ENCODE results near the gene MRPL58.
"Not testable (repeated sequence)": the region's sequence is repeated elsewhere in the genome, so short reads cannot be mapped to it uniquely, and the experiment has no call there.

MRPL58 gene

DNA sequence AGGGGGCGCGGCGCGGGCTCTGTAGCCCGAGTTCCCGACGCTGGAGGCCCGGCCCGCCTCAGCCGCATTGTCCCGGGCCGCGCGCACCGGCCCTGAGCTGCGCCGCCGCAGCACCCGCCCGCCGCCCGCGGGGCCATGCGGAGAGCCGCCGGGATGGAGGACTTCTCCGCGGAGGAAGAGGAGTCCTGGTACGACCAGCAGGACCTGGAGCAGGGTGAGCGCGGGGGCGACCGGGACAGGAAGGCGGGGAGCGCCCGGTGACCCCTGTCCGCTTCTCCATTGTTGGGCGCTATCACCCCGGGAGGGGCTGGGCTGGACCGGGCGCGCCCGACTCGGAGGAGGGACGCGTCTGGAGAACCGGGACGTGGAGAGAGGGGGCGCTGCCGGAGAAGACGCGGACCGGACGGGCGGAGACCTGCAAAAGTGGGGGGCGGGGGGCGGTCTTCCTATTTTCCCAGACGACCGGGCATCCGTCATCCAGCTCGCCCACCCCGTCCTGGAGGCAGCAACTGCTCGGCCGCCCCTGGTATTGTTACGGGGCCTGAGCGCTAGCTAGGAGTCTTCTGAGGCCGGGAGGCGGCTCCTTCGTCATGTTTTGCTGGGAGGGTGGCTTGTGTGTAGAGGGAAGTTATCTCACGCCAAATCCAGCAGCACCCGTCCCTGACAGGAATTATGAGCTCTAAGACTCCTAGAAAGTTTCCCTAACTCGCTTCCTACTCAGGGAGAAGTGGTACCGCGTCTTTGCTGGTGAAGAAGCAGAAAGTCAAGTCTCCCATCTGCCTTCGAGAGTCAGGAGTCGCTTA lies 24.4 kb upstream of the MRPL58 start:
- DNase-seq, result peak; percentile 95

GRCh38 chr17:74990581-74991105 lies 21.8 kb upstream of the MRPL58 start:
- DNase-seq, result no peak

DNA sequence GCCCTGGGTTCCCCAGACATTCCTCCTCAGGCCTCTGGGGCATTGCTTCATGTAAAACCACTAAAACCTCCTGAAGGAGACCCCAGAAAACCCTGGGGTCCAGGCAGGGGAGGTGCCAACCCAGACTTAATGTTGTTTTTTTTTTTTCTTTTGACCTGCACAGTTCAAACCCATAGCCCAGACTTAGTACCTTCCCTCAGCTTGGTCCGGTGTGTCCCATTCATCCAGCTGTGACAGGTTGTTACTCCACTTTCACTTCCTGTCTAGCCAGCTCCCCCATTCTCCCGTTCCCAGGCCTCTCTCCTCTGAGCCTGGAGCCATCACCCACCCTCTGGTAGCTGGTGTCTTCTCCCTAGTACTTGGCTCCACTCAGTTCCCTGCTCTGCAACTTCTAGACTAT lies 20.2 kb upstream of the MRPL58 start:
- no peak for DNase-seq

- no peak for DNase-seq
These were observed 18.0 kb upstream of the MRPL58 start for GRCh38 chr17:74994440-74994839.

DNA sequence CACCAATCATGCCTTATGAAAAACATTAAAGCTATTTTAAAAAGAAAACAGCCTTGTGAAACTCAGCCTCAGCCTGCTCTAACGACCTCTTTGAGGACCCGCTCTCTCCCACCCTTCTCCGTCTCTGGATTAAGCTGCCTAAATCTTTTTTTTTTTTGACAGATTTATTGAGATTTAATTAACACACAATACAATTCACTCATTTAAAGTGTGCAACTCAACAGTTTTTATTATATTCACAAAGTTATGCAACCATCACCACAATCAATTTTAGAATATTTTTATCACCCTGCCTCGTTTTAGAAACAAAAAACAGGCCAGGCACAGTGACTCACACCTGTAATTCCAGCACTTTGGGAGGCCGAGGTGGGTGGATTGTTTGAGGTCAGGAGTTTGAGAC lies 16.6 kb upstream of the MRPL58 start:
- no peak for DNase-seq

DNA sequence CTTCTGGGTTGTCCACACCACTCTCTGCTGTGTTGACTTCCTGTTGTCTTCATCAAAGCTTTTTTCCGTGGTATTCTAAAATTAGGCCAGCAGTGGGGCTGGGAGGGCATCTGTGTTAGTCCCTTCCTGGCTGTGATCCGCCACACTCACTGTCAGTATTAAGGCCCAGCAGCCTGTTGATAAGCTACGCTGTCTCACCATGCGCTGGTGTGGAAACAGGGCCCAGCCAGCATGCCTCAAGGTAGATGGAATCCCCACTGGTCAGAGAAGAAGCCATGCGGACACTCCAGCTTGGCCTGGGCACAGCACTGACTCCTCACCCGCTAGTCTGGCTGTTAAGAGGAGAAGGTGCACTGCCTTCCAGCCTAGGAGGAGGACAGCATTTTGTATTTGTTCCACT lies 13.7 kb upstream of the MRPL58 start:
- DNase-seq, result no peak

- no peak for DNase-seq
These were observed 12.9 kb upstream of the MRPL58 start for GRCh38 chr17:74999523-74999922.

DNA sequence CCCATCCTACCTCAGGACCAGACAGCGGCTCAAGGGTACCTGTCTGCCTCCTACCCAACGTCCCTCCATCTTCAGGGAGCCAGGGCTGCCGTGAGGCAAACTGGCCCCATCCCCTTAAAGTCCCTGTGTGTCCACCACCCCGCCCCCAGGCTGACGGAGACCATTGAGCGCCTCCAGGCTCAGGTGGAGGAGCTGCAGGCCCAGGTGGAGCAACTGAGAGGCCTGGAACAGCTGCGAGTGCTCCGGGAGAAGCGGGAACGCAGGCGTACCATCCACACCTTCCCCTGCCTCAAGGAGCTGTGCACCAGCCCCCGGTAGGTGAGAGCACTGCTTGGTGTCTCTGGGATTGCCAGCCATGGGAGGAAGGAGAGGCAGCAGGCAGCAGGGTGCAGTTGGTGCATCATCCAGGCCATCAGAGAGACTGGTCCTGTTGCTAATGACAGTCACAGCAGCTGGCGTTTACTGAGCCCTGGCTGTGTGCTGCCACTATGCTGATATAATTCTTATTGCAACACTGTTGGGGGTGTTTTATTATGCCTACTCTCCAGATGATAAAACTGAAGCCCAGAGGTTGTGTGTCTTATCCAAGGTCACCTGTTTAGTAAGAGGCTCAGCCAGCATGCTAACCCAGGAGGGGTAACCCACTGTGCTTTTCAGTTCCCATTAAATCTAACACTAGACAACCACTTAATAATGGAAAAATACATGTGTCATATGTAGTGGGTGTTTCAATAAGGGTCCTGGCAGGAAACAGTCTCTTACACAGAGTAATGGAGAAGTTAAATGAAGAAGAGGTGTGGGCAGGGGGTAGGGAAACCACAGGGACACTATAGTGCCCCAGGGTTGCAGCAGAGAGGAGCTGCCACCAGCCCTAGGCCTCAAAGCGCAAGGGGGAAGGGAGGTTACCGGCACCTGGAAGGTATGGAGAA lies 10.3 kb upstream of the MRPL58 start:
- no peak for DNase-seq

GRCh38 chr17:75003070-75003956 lies 9.2 kb upstream of the MRPL58 start:
- no peak for DNase-seq

DNA sequence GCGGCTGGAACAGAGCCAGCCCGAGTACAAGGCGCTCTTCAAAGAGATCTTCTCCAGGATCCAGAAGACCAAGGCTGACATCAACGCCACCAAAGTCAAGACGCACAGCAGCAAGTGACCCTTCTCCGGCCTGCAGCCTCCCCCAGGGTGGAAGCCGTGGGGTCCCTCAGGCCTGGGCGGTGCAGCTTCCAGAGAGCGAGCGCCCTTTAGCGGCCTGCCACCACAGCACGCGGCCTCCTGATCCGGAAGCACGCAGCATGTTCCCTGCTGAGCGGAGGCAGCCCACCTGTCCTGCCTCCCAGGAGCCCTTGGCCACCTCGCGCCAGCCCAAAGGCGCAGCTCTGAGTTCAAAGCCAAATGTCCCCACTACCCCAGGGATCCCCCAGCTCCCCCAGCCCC lies 8.5 kb upstream of the MRPL58 start:
- DNase-seq, result no peak

DNA sequence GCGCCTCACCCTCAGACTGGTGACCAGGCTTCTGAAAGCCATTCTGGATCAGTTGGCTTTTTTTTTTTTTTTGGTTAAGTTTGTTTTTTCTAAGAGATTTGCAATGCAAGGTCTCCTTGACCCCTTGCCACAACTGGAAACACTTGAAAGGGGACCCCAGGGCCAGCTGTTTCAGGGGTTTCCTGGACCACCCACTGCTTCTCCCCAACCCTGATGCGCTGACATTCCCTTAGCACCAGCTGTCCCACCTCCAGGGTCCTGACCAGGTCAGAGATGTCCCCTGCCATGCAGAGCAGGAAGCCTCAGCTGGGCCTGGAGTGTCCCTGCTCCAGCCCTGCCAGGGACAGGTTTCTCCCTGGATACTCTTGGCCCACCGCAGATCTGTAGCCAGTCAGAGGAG lies 8.1 kb upstream of the MRPL58 start:
- no peak for DNase-seq

DNA sequence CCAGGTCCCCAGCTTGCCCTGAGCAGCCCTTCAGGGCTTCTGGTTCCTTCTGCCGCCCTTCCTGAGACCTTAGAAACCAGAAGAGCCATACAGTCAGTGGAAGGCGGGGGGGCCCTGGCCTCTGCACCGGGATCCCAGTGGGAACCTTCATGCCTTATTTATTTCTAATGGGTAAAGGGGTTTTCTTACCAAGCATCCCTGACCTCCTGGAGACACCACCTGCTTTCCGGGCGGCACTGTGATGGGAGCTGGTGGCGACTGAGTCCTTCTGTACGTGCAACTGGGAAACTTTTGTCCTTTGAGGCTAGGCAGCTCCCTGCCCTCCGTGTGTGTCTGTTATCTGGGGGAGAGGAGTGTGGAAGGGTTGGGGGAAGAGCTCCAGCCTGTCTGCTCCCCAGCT lies 7.2 kb upstream of the MRPL58 start:
- no peak for DNase-seq

GRCh38 chr17:75006084-75006483 lies 6.4 kb upstream of the MRPL58 start:
- DNase-seq, result not testable (repeated sequence)

DNA sequence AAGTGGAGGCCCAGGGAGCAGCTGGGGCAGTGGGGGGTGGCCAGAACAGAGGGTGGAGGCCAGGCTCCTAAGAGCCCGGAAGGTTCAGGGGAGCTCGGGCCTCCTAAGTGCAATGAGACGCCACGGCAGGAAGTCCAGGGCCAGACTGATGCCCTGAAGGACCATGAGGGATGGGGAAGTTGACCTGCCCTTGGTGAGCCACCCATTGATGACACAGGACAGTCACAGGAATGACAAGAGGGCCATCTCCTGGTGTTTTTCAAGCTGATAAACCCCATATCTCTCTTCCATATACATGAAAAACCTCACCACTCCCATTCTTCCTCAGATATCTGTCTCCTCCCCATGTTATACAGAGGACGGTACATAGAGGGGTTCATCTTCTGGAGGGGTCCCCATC lies 5.8 kb upstream of the MRPL58 start:
- DNase-seq, result no peak

DNA sequence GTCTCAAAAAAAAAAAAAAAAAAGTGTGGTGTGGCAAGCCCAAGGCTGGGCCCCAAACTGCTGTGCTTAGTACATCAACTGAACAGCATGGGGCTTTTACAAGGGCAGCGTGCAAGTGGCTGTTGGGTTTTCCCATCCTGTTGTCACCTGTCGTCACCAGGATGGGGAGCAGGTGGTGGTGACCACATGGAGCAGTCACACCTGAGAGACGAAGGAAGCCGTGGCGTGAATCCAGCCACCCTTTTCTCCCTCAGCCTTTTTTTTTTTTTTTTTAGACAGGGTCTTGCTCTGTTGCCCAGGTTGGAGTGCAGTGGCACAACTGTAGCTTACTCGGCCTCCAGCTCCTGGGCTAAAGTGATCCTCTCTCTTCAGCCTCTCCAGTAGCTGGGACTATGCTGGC lies 4.1 kb upstream of the MRPL58 start:
- DNase-seq, result no peak

DNA sequence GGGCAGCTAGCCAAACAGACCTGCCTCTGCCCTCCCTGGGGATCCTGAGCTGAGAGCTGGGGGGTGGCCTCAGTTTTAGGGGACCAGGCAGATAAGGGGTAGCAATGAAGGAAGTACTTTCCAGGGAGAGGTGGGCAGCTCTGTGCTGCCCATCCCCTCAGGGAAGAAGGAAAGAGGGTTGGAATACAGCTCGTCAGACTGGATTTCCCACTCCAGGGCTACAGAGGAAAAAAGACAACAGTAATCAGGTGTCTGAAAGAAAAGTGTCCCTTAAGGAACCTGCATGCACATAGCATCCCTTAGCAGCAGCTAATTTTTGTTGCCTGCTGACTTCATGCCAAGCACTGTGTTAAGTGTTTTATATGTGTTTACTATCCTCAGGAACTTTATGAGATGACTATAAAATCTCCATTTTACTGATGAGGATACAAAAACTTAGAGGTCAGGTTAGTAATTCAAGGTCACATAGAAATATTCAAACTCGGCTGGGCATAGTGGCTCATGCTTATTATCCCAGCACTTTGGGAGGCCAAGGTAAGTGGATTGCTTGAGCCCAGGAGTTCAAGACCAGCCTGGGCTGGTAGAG lies 3.2 kb upstream of the MRPL58 start:
- no peak for DNase-seq

DNA sequence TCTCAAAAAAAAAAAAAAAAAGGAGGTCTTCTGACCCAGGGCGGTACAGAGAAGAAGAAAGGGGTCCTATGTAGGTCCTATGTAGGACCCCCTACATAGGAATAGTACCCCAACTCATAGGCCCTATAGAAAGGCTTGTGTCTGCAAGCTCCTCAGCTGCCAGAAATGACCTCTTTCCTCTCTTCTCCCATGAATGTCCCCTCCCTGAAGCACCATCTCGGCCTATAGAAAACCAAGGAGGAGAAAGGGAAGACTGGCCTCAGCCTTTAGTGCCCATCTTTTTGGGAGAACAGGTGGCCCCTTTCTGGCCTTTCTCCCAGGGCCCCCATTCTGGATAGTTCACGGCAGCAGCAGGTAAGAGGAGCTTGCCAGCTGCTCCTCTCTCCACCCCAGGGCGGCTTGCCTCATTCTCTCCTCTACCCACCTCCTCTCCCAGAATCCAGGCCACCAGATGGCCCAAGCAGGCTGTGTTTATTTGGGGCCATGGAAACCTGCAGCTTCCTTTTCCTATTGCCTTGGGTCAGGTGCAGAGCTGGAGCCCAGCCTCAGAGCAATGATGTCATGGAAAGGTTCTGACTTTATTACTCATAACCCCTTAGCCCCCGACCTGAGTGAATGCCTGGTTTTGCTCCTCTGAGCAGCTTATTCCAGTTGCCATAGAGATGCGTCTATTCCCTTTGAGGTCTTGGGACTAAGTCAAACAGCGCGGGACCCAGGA lies 1.6 kb upstream of the MRPL58 start:
- DNase-seq, result peak; percentile 83

GRCh38 chr17:75011401-75012095 lies 922 bp upstream of the MRPL58 start:
- peak; percentile 85 for DNase-seq

- DNase-seq, result no peak
These were observed 449 bp upstream of the MRPL58 start for GRCh38 chr17:75012096-75012345.

GRCh38 chr17:75013092-75013559 lies 656 bp downstream of the MRPL58 start:
- DNase-seq, result no peak

- DNase-seq, result no peak
These were observed 6.7 kb downstream of the MRPL58 start for GRCh38 chr17:75019146-75019545.

All from femur (tissue), 1 donor.